Right lobe of liver (tissue), 6 donors: ENCODE data around the gene CNGA4. TPM values are rescaled to one million over a fixed set of nuclear protein-coding genes. Genes with fewer than 3 reads are reported as not detected.
A peak's percentile ranks its signal among the peaks of the same experiment; 100 is the strongest.

Experiments used
- ATAC-seq, 4 donors: fragments of 200-7000 bp; cut with Tn5 transposase; one replicate each; pipeline ENCODE4 v1.9.1; 2020; ENCODE audit warnings: mild to moderate bottlenecking in 4 of 4, moderate library complexity in 4 of 4
- DNase-seq, 3 donors: peaks; one replicate each; pipeline ENCODE4 v3.0.0-alpha.2; 2020
- H3K27ac ChIP-seq, 3 donors: fragments of 200-600 bp; one replicate each; pipeline ENCODE4 v1.8.0; 2022
- H3K27me3 ChIP-seq, 2 donors: fragments of 200-600 bp; one replicate each; pipeline ENCODE4 v1.8.0; 2022
- H3K36me3 ChIP-seq, 4 donors: fragments of 200-600 bp; sonication (generic) in 1 of 4; one replicate each; pipeline versions ENCODE4 v1.5.1 to v1.8.0; 2017 to 2022; ENCODE audit warnings: control low read depth in 1 of 4
- H3K4me1 ChIP-seq, 4 donors: fragments of 200-600 bp; sonication (generic) in 1 of 4; one replicate each; pipeline versions ENCODE4 v1.5.1 to v1.8.0; 2017 to 2022; ENCODE audit warnings: control low read depth in 1 of 4
- H3K4me3 ChIP-seq, 3 donors: fragments of 200-600 bp; one replicate each; pipeline ENCODE4 v1.8.0; 2022
- H3K9me3 ChIP-seq, 4 donors: fragments of 200-600 bp; sonication (generic) in 1 of 4; one replicate each; pipeline versions ENCODE4 v1.5.1 to v1.8.0; 2017 to 2022; ENCODE audit warnings: control low read depth in 1 of 4
- CTCF ChIP-seq, 4 donors: fragments of 200-600 bp in 3 of 4; fragments of 450-650 bp in 1 of 4; IDR thresholded peaks; one replicate each; pipeline versions ENCODE4 v1.5.1 to v1.8.0; 2016 to 2022; ENCODE audit warnings: antibody characterized with exemption in 4 of 4, mild to moderate bottlenecking in 2 of 4
- POLR2A ChIP-seq: fragments of 450-650 bp; IDR thresholded peaks from one replicate; pipeline ENCODE4 v1.6.1; 2017; ENCODE audit warnings: antibody characterized with exemption, mild to moderate bottlenecking
- WGBS: methylation state at CpG from one replicate; pipeline ENCODE4 v1.1.6; 2018; ENCODE audit warnings: low coverage, low lambda C conversion rate; ENCODE audit not compliant: insufficient coverage; ENCODE audit errors: missing lambda C conversion rate; 5-methylcytosine and 5-hydroxymethylcytosine counted together
- intact Hi-C, 2 donors: fragments of 100-400 bp; cut with DNase I; formaldehyde crosslinking; loops; one replicate each; pipeline versions ENCODE4 v1.11.2 to v1.14.1; 2022
- total RNA-seq, 6 experiments: library from RNA; depleted of rRNA in 2 of 6; stranded (reverse); fragments of >200 nt in 2 of 6; fragmentation: NEBNext Ultra II Directional in 3 of 6; extraction: Animal tissue kit (Norgen Biotek cat#: 25700) in 3 of 6; gene quantifications; one replicate each; pipeline versions ENCODE4 v1.1.0 to v1.2.4, GENCODE V29; 2016 to 2023
- donor health status: DM: no; HTN: yes; CAD: no.
- donor health status: DM: no; HTN: no; CAD: no.
- donor health status: DM: no; HTN: no; CAD: no.
- donor health status: DM: no; HTN: yes; CAD: no.
- donor health status: DM: no; HTN: yes; CAD: no.

CNGA4 gene
- total RNA-seq, 6 experiments from 2014 or later = 0.25 TPM; not detected in 5

DNA sequence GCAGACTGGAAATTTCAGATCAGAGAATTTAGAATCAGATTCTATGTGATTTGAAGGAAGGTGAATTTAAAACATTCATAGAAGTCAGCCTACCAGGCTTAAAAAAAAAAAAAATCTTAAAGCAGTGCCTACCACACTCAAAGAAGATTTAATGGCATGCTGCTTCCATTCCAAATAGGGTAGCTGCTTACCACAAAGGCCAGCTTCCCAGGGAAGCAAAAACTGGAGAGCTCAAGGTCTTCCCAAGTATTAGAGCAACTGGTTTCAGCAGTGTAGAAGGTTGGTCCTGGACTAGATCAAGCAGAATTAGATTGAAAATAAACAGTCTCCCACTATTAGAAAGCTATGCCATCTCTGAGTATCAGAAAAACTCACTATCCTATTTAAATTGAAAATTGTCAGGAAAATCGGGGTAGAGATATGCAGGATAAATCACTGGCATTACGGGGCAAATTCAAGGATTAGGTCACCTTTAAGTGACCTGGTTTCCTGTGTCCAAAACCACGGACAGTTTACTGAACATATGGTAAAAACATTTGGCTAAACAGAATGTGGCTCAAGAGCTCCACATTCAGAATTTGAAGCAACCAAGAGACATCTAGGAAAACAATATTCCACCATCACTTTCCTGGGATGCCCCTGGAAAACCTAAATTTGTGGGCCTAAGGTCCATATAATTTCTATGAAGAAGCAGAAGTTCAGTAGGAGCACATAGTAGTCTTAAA lies 32.3 kb upstream of the CNGA4 start:
- no peak overlapping the region for H3K4me3 ChIP-seq
- H3K27ac ChIP-seq = no peak overlapping the region
- TF ChIP-seq CTCF (IDR thresholded peaks at IDR 0.05) = no peak
- no peak for TF ChIP-seq POLR2A
- DNase-seq = no peak
- ATAC-seq = no peak
- 91% methylated on average over 3 of the region's 3 CpGs for WGBS
- no peaks in the 10 kb centered on the region for H3K27me3 ChIP-seq
- intact Hi-C loops = no loop called here
- H3K9me3 ChIP-seq = no peaks in the 10 kb centered on the region
- H3K4me1 ChIP-seq = no peaks in the 10 kb centered on the region
- peaks cover 0 to 54% (median 9%) of the 10 kb centered on the region in 4 donors for H3K36me3 ChIP-seq

GRCh38 chr11:6209801-6210200 lies 29.1 kb upstream of the CNGA4 start:
- Histone ChIP-seq H3K4me1 (no peaks in the 10 kb centered on the region), H3K4me3 (no peak overlapping the region), H3K27ac (no peak overlapping the region), H3K27me3 (no peaks in the 10 kb centered on the region), H3K9me3 (no peaks in the 10 kb centered on the region), H3K36me3 (peaks cover 0 to 73% (median 21%) of the 10 kb centered on the region in 4 donors)
- WGBS = no CpG with 5 or more reads among the region's 12 CpGs
- intact Hi-C loops = no loop called here
- TF ChIP-seq CTCF (IDR thresholded peaks at IDR 0.05) = no peak
- no peak for TF ChIP-seq POLR2A
- no peak for DNase-seq
- ATAC-seq = peak in 2 of 4 donors; percentile 11

GRCh38 chr11:6210274-6210955 lies 28.5 kb upstream of the CNGA4 start:
- H3K36me3 ChIP-seq = peaks cover 0 to 77% (median 21%) of the 10 kb centered on the region in 4 donors
- ATAC-seq = peak in 1 of 4 donors; percentile 37

DNA sequence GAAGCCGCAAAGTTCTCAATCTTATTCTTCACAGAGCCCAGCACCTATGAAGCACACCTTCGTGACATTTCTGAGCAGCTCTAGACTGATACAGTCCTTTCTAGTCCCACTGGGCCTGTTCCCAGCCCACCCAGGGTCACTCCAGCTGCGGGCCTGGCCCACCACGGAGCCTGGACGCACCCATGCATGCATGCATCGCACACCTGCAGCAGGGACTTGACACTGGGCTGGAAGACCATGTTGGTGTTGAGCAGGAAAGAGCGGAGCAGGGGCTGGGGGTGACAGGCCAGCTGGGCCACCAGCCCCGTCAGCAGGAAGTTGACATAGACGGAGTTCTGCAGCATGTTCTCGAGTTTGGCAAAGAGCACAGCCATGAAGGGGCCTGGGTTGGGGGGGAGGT lies 24.4 kb upstream of the CNGA4 start:
- intact Hi-C loops = no loop called here
- Histone ChIP-seq H3K27me3 (no peaks in the 10 kb centered on the region), H3K9me3 (no peaks in the 10 kb centered on the region), H3K36me3 (peaks cover 7 to 94% (median 34%) of the 10 kb centered on the region in 4 donors), H3K4me1 (no peaks in the 10 kb centered on the region), H3K4me3 (no peak overlapping the region), H3K27ac (no peak overlapping the region)
- ATAC-seq (no peak), DNase-seq (no peak)
- TF ChIP-seq POLR2A = no peak
- no peak for TF ChIP-seq CTCF (IDR thresholded peaks at IDR 0.05)
- WGBS = 94% methylated on average over 3 of the region's 10 CpGs

More at GRCh38 chr11:6210274-6210955, 28.5 kb upstream of the CNGA4 start:
- 100% methylated on average over 2 of the region's 9 CpGs for WGBS
- Histone ChIP-seq H3K27me3 (no peaks in the 10 kb centered on the region), H3K4me1 (no peaks in the 10 kb centered on the region), H3K27ac (no peak overlapping the region), H3K4me3 (no peak overlapping the region), H3K9me3 (no peaks in the 10 kb centered on the region)
- no peak for TF ChIP-seq POLR2A
- no peak for TF ChIP-seq CTCF (IDR thresholded peaks at IDR 0.05)
- no peak for DNase-seq
- intact Hi-C loops = no loop called here
